Hematopoietic multipotent progenitor cell treated with erythropoietin and hydrocortisone succinate and interleukin-3 and kit ligand, for 4 days (in vitro differentiated cells): Measurements from ENCODE around the gene ADGRA3.
"Not testable (repeated sequence)": the region's sequence is repeated elsewhere in the genome, so short reads cannot be mapped to it uniquely, and the experiment has no call there.

Experiments
- DNase-seq: peaks from one replicate; pipeline ENCODE4 v3.0.0-alpha.2; 2015

ADGRA3 gene

GRCh38 chr4:22478426-22478825 lies 37.4 kb downstream of the ADGRA3 start:
- no peak for DNase-seq

- no peak for DNase-seq
Measured at GRCh38 chr4:22477813-22478182, 38.1 kb downstream of the ADGRA3 start.

GRCh38 chr4:22477136-22477812 lies 38.6 kb downstream of the ADGRA3 start:
- no peak for DNase-seq

GRCh38 chr4:22476011-22476410 lies 39.9 kb downstream of the ADGRA3 start:
- DNase-seq = no peak

GRCh38 chr4:22475311-22475646 lies 40.6 kb downstream of the ADGRA3 start:
- DNase-seq = not testable (repeated sequence)

GRCh38 chr4:22474636-22475310 lies 41.1 kb downstream of the ADGRA3 start:
- DNase-seq = no peak

- peak; percentile 61 for DNase-seq
Measured at GRCh38 chr4:22473268-22473667, 42.6 kb downstream of the ADGRA3 start.

- DNase-seq = no peak
Measured at GRCh38 chr4:22471999-22472461, 43.8 kb downstream of the ADGRA3 start.

GRCh38 chr4:22471419-22471818 lies 44.4 kb downstream of the ADGRA3 start:
- DNase-seq = no peak

- peak; percentile 71 for DNase-seq
Measured at GRCh38 chr4:22466581-22466980, 49.3 kb downstream of the ADGRA3 start.

GRCh38 chr4:22465996-22466395 lies 49.9 kb downstream of the ADGRA3 start:
- DNase-seq = no peak

GRCh38 chr4:22465349-22465748 lies 50.5 kb downstream of the ADGRA3 start:
- no peak for DNase-seq

- peak; percentile 29 for DNase-seq
Measured at GRCh38 chr4:22463179-22463578, 52.7 kb downstream of the ADGRA3 start.

GRCh38 chr4:22462688-22463087 lies 53.2 kb downstream of the ADGRA3 start:
- DNase-seq = peak; percentile 52

- peak; percentile 9 for DNase-seq
Measured at GRCh38 chr4:22460266-22460665, 55.6 kb downstream of the ADGRA3 start.

- DNase-seq = no peak
Measured at GRCh38 chr4:22458098-22458497, 57.8 kb downstream of the ADGRA3 start.

- no peak for DNase-seq
Measured at GRCh38 chr4:22457348-22457747, 58.5 kb downstream of the ADGRA3 start.

- peak; percentile 13 for DNase-seq
Measured at GRCh38 chr4:22456291-22456690, 59.6 kb downstream of the ADGRA3 start.

- no peak for DNase-seq
Measured at GRCh38 chr4:22454955-22455354, 60.9 kb downstream of the ADGRA3 start.

- no peak for DNase-seq
Measured at GRCh38 chr4:22454216-22454838, 61.5 kb downstream of the ADGRA3 start.

GRCh38 chr4:22444813-22445212 lies 71.1 kb downstream of the ADGRA3 start:
- DNase-seq = no peak

GRCh38 chr4:22442956-22443355 lies 72.9 kb downstream of the ADGRA3 start:
- DNase-seq = no peak

GRCh38 chr4:22440999-22441398 lies 74.9 kb downstream of the ADGRA3 start:
- DNase-seq = no peak

GRCh38 chr4:22439947-22440346 lies 75.9 kb downstream of the ADGRA3 start:
- DNase-seq = no peak
